ENCODE data around the gene PDGFC.

The PDGFC gene

DNA sequence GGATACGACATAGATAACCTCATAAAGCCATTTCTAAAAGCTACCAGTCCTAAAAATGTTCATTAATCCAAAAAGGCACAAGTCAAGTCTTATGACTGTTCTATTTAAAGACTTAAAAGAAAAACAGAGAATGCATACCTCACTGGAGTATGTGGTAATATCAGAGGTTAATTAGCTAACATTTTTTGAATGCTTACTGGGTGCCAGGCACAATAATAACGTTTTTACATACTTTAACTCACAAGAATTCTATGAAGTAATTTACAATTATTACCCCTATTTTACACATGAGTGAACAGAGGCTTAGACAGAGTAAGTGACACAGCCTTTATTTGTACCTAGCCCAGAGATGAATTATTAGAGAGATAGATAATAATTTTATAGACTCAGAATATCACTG is 207.5 kb downstream of the PDGFC start:
- no peaks in the 10 kb centered on the region for H4K20me1 ChIP-seq (ENCODE audit: insufficient read depth)
- TF ChIP-seq, protein P1, sequence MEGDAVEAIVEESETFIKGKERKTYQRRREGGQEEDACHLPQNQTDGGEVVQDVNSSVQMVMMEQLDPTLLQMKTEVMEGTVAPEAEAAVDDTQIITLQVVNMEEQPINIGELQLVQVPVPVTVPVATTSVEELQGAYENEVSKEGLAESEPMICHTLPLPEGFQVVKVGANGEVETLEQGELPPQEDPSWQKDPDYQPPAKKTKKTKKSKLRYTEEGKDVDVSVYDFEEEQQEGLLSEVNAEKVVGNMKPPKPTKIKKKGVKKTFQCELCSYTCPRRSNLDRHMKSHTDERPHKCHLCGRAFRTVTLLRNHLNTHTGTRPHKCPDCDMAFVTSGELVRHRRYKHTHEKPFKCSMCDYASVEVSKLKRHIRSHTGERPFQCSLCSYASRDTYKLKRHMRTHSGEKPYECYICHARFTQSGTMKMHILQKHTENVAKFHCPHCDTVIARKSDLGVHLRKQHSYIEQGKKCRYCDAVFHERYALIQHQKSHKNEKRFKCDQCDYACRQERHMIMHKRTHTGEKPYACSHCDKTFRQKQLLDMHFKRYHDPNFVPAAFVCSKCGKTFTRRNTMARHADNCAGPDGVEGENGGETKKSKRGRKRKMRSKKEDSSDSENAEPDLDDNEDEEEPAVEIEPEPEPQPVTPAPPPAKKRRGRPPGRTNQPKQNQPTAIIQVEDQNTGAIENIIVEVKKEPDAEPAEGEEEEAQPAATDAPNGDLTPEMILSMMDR (conservative IDR thresholded peaks at IDR 0.05; ENCODE audit: low read depth, low read length): no peak
- no peak overlapping the region for H3K9ac ChIP-seq
- no peak overlapping the region for H3K27ac ChIP-seq
- H3K4me3 ChIP-seq (IDR thresholded peaks at IDR 0.05; ENCODE audit: insufficient read depth, low read depth, low read length): no peak overlapping the region
- no peak overlapping the region for H3K4me2 ChIP-seq
- H3K4me1 ChIP-seq (ENCODE audit: low read depth, poor library complexity, severe bottlenecking): no peaks in the 10 kb centered on the region
- no peaks in the 10 kb centered on the region for H3K79me2 ChIP-seq (ENCODE audit: insufficient read depth, low read depth)
- no peaks in the 10 kb centered on the region for H3K36me3 ChIP-seq (ENCODE audit: insufficient read depth)
- H2AFZ ChIP-seq (ENCODE audit: low read depth): no peak overlapping the region
- H3K27me3 ChIP-seq (ENCODE audit: insufficient read depth, low read depth): no peaks in the 10 kb centered on the region

DNA sequence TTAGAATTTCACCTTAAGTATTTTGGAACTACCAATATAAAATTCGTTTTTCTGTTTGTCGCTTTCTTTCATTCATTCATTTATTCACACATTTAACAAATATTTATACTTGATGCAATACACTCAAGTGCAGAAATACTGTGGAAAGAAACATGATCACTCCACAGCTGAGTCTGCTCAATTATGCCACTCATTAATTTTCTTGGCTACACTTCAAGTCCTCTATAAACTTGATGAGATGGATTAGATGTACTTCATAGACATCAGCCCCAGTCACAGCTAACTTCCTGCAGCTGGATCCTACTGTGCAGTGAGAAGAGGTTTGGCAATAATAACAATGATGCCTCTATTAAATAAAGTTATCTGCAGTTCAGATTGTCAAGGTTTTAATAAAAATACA is 208.1 kb downstream of the PDGFC start:
- no peaks in the 10 kb centered on the region for H3K4me1 ChIP-seq (ENCODE audit: low read depth, poor library complexity, severe bottlenecking)
- no peaks in the 10 kb centered on the region for H3K27me3 ChIP-seq (ENCODE audit: insufficient read depth, low read depth)
- H3K9ac ChIP-seq: no peak overlapping the region
- TF ChIP-seq, protein P1 (conservative IDR thresholded peaks at IDR 0.05; ENCODE audit: low read depth, low read length): no peak
- H3K4me3 ChIP-seq (IDR thresholded peaks at IDR 0.05; ENCODE audit: insufficient read depth, low read depth, low read length): no peak overlapping the region
- H2AFZ ChIP-seq (ENCODE audit: low read depth): no peak overlapping the region
- no peaks in the 10 kb centered on the region for H3K79me2 ChIP-seq (ENCODE audit: insufficient read depth, low read depth)
- no peaks in the 10 kb centered on the region for H4K20me1 ChIP-seq (ENCODE audit: insufficient read depth)
- H3K27ac ChIP-seq: no peak overlapping the region
- no peak overlapping the region for H3K4me2 ChIP-seq
- H3K36me3 ChIP-seq (ENCODE audit: insufficient read depth): no peaks in the 10 kb centered on the region

DNA sequence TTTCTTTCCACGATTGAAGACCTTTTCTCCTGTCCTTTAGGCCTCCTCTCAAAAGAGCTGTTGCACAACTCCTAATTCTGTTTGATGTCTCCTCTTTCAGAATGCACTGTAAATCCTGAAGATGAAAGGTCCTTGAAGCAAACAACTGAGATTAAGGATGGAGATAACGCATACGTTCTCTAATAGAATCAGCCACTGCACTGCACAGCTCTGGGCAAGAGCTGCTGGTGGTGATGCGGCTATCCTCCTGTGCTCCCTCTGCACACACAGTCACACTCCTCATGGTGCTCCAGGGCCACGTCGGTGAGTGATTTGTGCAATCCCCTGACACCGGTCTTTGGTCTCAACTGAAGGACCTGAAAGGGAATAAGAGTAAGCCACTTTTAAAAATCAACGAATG is 208.7 kb downstream of the PDGFC start:
- Histone ChIP-seq H2AFZ (ENCODE audit: low read depth) (no peak overlapping the region), H3K4me3 (IDR thresholded peaks at IDR 0.05; ENCODE audit: insufficient read depth, low read depth, low read length) (no peak overlapping the region)
- TF ChIP-seq, protein P1 (conservative IDR thresholded peaks at IDR 0.05; ENCODE audit: low read depth, low read length): no peak

DNA sequence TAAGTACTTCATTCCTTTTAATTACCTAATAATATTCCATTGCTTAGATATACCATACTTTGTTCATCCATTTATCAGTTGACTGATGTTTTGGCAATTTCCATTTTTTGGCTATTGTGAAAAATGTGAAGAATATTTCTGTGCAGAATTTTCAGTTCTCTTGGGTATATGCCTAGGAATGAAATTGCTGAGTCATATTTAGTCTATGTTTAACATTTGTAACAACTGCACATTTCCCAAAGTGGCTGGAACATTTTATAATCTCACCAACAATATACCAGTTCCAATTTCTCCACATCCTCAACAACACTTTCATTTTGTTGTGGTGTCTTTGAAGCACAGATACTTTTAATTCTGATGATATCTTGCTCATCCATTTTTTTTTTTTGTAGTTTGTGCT is 215.5 kb downstream of the PDGFC start:
- Histone ChIP-seq H3K27me3 (ENCODE audit: insufficient read depth, low read depth) (no peaks in the 10 kb centered on the region), H3K4me3 (IDR thresholded peaks at IDR 0.05; ENCODE audit: insufficient read depth, low read depth, low read length) (no peak overlapping the region), H3K79me2 (ENCODE audit: insufficient read depth, low read depth) (no peaks in the 10 kb centered on the region), H4K20me1 (ENCODE audit: insufficient read depth) (no peaks in the 10 kb centered on the region), H2AFZ (ENCODE audit: low read depth) (no peak overlapping the region), H3K9ac (no peak overlapping the region), H3K4me2 (no peak overlapping the region), H3K27ac (no peak overlapping the region), H3K4me1 (ENCODE audit: low read depth, poor library complexity, severe bottlenecking) (peaks cover 5% of the 10 kb centered on the region), H3K36me3 (ENCODE audit: insufficient read depth) (no peaks in the 10 kb centered on the region)
- TF ChIP-seq, protein P1 (conservative IDR thresholded peaks at IDR 0.05; ENCODE audit: low read depth, low read length): no peak

More for the DNA sequence above, 208.7 kb downstream of the PDGFC start:
- Histone ChIP-seq H3K27me3 (ENCODE audit: insufficient read depth, low read depth) (no peaks in the 10 kb centered on the region), H3K4me2 (no peak overlapping the region), H3K36me3 (ENCODE audit: insufficient read depth) (no peaks in the 10 kb centered on the region), H3K27ac (no peak overlapping the region), H4K20me1 (ENCODE audit: insufficient read depth) (no peaks in the 10 kb centered on the region), H3K9ac (no peak overlapping the region), H3K4me1 (ENCODE audit: low read depth, poor library complexity, severe bottlenecking) (no peaks in the 10 kb centered on the region), H3K79me2 (ENCODE audit: insufficient read depth, low read depth) (no peaks in the 10 kb centered on the region)
